Spleen (tissue), 11 donors: ENCODE measurements around the gene TMEM243. TPM values are rescaled to one million over a fixed set of nuclear protein-coding genes. Genes with fewer than 3 reads are reported as not detected.

Experiments
- DNase-seq: peaks from one replicate; pipeline ENCODE4 v3.0.0-alpha.2; 2020
- H3K27ac ChIP-seq, 8 donors: fragments of 200-600 bp; sonication (generic) in 7 of 8; 1 replicate in 4 of 8; 2 replicates in 4 of 8; pipeline versions ENCODE4 v1.5.0 to v1.8.0; 2016 to 2021; ENCODE audit warnings: inconsistent platforms in 4 of 8, mild to moderate bottlenecking in 4 of 8, moderate library complexity in 1 of 8
- H3K27me3 ChIP-seq, 7 donors: fragments of 200-600 bp; sonication (generic) in 6 of 7; replicated peaks in 1 of 7; 1 replicate in 4 of 7; 2 replicates in 3 of 7; pipeline versions ENCODE4 v1.5.0 to v1.8.0; 2016 to 2021; ENCODE audit warnings: inconsistent platforms in 3 of 7, mild to moderate bottlenecking in 1 of 7
- H3K36me3 ChIP-seq, 6 donors: fragments of 200-600 bp; sonication (generic) in 5 of 6; 1 replicate in 4 of 6; 2 replicates in 2 of 6; pipeline versions ENCODE4 v1.5.0 to v1.8.0; 2016 to 2021; ENCODE audit warnings: inconsistent platforms in 2 of 6
- H3K4me1 ChIP-seq, 6 donors: fragments of 200-600 bp; sonication (generic) in 5 of 6; 1 replicate in 3 of 6; 2 replicates in 3 of 6; pipeline versions ENCODE4 v1.5.0 to v1.8.0; 2016 to 2021; ENCODE audit warnings: inconsistent platforms in 3 of 6
- H3K4me3 ChIP-seq, 8 donors: fragments of 200-600 bp; sonication (generic) in 7 of 8; 1 replicate in 4 of 8; 2 replicates in 4 of 8; pipeline versions ENCODE4 v1.5.0 to v1.8.0; 2016 to 2021; ENCODE audit warnings: inconsistent platforms in 4 of 8, mild to moderate bottlenecking in 4 of 8, moderate library complexity in 2 of 8
- H3K9me3 ChIP-seq, 8 donors: fragments of 200-600 bp; sonication (generic) in 7 of 8; 1 replicate in 4 of 8; 2 replicates in 4 of 8; pipeline versions ENCODE4 v1.5.0 to v1.8.0; 2016 to 2021; ENCODE audit warnings: inconsistent platforms in 4 of 8
- CTCF ChIP-seq, 11 experiments: fragments of 200-600 bp in 7 of 11; fragments of 450-650 bp in 4 of 11; sonication (generic) in 4 of 11; IDR thresholded peaks in 8 of 11; conservative IDR thresholded peaks in 3 of 11; 1 replicate in 7 of 11; 2 replicates in 4 of 11; pipeline versions ENCODE4 v1.4.0 to v1.8.0; 2016 to 2021; ENCODE audit warnings: antibody characterized with exemption in 11 of 11, inconsistent platforms in 4 of 11, mild to moderate bottlenecking in 1 of 11
- POLR2A ChIP-seq, 3 donors: fragments of 450-650 bp; IDR thresholded peaks; one replicate each; pipeline ENCODE4 v1.5.1; 2017; ENCODE audit warnings: antibody characterized with exemption in 3 of 3, mild to moderate bottlenecking in 1 of 3
- POLR2AphosphoS5 ChIP-seq, 3 donors: sonication (generic); formaldehyde crosslinking; IDR thresholded peaks; one replicate each; pipeline ENCODE4 v1.5.1; 2017; ENCODE audit warnings: antibody characterized with exemption in 3 of 3
- WGBS, 5 donors: extraction: QIAGEN DNeasy Blood & Tissue Kit in 3 of 5; methylation state at CpG; one replicate each; pipeline versions ENCODE4 v1.1.5 to v1.1.7; 2013 to 2018; 5-methylcytosine and 5-hydroxymethylcytosine counted together
- intact Hi-C: fragments of 100-400 bp; cut with DNase I; formaldehyde crosslinking; loops from one replicate; pipeline ENCODE4 v1.15.0; 2023; ENCODE audit warnings: low total_unique reads
- polyA plus RNA-seq, 3 donors: library from polyadenylated mRNA; stranded (reverse); fragments of 200-250 nt; gene quantifications; one replicate each; pipeline ENCODE4 v1.2.1, GENCODE V29; 2013
- total RNA-seq, 7 donors: library from RNA; depleted of rRNA in 3 of 7; stranded (reverse); fragments of >200 nt in 3 of 7; fragmentation: NEBNext Ultra II Directional in 4 of 7; extraction: Animal tissue kit (Norgen Biotek cat#: 25700) in 4 of 7; gene quantifications; one replicate each; pipeline versions ENCODE4 v1.1.0 to v1.2.1, GENCODE V29; 2016 to 2021
- donor health status: healthy with polysubstance abuse.
- donor health status: DM: no; HTN: no; CAD: no; lungs with moderate emphysema.
- donor health status: DM: no; HTN: no; CAD: no.
- donor health status: Bipolar disorder and iron deficiency.
- donor health status: healthy.
- donor health status: DM: no; HTN: no; CAD: no.
- donor health status: DM: yes; HTN: yes; CAD: no.

The TMEM243 gene
- total and polyA plus RNA-seq, 10 donors: 45.4 to 144 (median 86.4) TPM

GRCh38 chr7:87202705-87203104 is 16.8 kb downstream of the TMEM243 start:
- no peak for DNase-seq
- Histone ChIP-seq H3K4me3 (no peak overlapping the region), H3K27me3 (no peaks in the 10 kb centered on the region), H3K4me1 (peaks cover 7 to 49% (median 26%) of the 10 kb centered on the region in 6 donors), H3K27ac (no peak overlapping the region), H3K36me3 (peaks cover 0 to 82% (median 19%) of the 10 kb centered on the region in 6 donors), H3K9me3 (peaks cover 5 to 43% (median 39%) of the 10 kb centered on the region in 8 donors)
- intact Hi-C loops: no loop called here
- TF ChIP-seq CTCF (IDR thresholded peaks at IDR 0.05 in 8 of 11, conservative IDR thresholded peaks at IDR 0.05 in 3 of 11) (no peak), POLR2A (IDR thresholded peaks at IDR 0.05) (no peak), POLR2AphosphoS5 (IDR thresholded peaks at IDR 0.05) (no peak)
- 94 to 97% (median 96%) methylated on average over 2 of the region's 2 CpGs for WGBS, 5 donors

- peaks cover 0 to 85% (median 24%) of the 10 kb centered on the region in 6 donors for H3K36me3 ChIP-seq
- TF ChIP-seq POLR2A (IDR thresholded peaks at IDR 0.05) (no peak), CTCF (IDR thresholded peaks at IDR 0.05 in 8 of 11, conservative IDR thresholded peaks at IDR 0.05 in 3 of 11) (no peak), POLR2AphosphoS5 (IDR thresholded peaks at IDR 0.05) (no peak)
- H3K4me1 ChIP-seq: peaks cover 7 to 49% (median 25%) of the 10 kb centered on the region in 6 donors
- 87 to 96% (median 94%) methylated on average over 1 of the region's 1 CpG for WGBS, 5 donors
- no peak overlapping the region for H3K4me3 ChIP-seq
- no peak overlapping the region for H3K27ac ChIP-seq
- DNase-seq: no peak
- peaks cover 5 to 43% (median 39%) of the 10 kb centered on the region in 8 donors for H3K9me3 ChIP-seq
- intact Hi-C loops: no loop called here
- H3K27me3 ChIP-seq: no peaks in the 10 kb centered on the region
These were observed 17.3 kb downstream of the TMEM243 start for GRCh38 chr7:87202208-87202607.

GRCh38 chr7:87199700-87200450 is 19.7 kb downstream of the TMEM243 start:
- Histone ChIP-seq H3K36me3 (peaks cover 0 to 86% (median 39%) of the 10 kb centered on the region in 6 donors), H3K4me3 (no peak overlapping the region)
- WGBS, 5 donors: 63 to 84% (median 73%) methylated on average over 6 of the region's 6 CpGs

GRCh38 chr7:87199241-87199640 is 20.3 kb downstream of the TMEM243 start:
- 86 to 100% (median 96%) methylated on average over 1 of the region's 1 CpG for WGBS, 5 donors
- intact Hi-C loops: no loop called here
- TF ChIP-seq POLR2AphosphoS5 (IDR thresholded peaks at IDR 0.05): peak in 1 of 3 donors; percentile 30
- no peak for TF ChIP-seq CTCF (IDR thresholded peaks at IDR 0.05 in 8 of 11, conservative IDR thresholded peaks at IDR 0.05 in 3 of 11)

More at GRCh38 chr7:87199700-87200450, 19.7 kb downstream of the TMEM243 start:
- H3K4me1 ChIP-seq: peaks cover 7 to 59% (median 25%) of the 10 kb centered on the region in 6 donors
- DNase-seq: no peak
- peaks cover 0 to 21% (median 17%) of the 10 kb centered on the region in 8 donors for H3K9me3 ChIP-seq
- no peak for TF ChIP-seq POLR2A (IDR thresholded peaks at IDR 0.05)
- TF ChIP-seq POLR2AphosphoS5 (IDR thresholded peaks at IDR 0.05): peak in 1 of 3 donors; percentile 34
- intact Hi-C loops: no loop called here
- no peaks in the 10 kb centered on the region for H3K27me3 ChIP-seq
- peak overlapping the region in 4 of 8 donors; percentile 5 to 39 (median 20) for H3K27ac ChIP-seq

More at GRCh38 chr7:87199241-87199640, 20.3 kb downstream of the TMEM243 start:
- peaks cover 7 to 59% (median 25%) of the 10 kb centered on the region in 6 donors for H3K4me1 ChIP-seq
- peak overlapping the region in 1 of 8 donors; percentile 39 for H3K27ac ChIP-seq
- no peak overlapping the region for H3K4me3 ChIP-seq
- DNase-seq: no peak
- H3K36me3 ChIP-seq: peaks cover under 1 to 86% (median 44%) of the 10 kb centered on the region in 6 donors
- H3K27me3 ChIP-seq: no peaks in the 10 kb centered on the region
- peaks cover 0 to 15% (median 11%) of the 10 kb centered on the region in 8 donors for H3K9me3 ChIP-seq
